ENCODE data around the gene IFTAP.
"Not testable (repeated sequence)": the region's sequence is repeated elsewhere in the genome, so short reads cannot be mapped to it uniquely, and the experiment has no call there.

IFTAP gene

DNA sequence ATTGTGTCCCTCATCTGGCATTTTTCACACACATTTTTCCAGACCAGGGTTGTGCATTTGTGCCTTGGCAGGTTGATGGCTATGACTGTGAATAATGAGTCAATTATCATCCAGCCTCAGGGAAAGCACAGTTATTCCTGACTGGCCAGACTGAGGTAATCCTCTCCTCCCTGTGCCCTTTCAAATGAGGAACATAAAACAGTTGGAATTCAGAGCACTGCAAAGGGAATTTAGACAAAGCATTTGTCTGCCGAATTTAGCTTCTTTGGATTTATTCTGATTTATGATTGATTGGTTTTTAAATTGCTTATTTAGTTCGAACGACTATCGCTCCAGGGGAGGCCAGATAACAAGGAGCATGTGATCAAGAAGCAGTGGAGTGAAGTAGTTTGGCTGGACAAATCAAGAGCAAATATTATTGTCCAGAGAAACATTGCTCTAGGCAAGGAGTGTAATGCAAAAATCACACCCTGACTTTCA is 34.5 kb downstream of the IFTAP start:
- no peak overlapping the region for H3K4me3 ChIP-seq (ENCODE audit: low read depth, low read length)
- DNase-seq (ENCODE audit: low read depth), result no peak

DNA sequence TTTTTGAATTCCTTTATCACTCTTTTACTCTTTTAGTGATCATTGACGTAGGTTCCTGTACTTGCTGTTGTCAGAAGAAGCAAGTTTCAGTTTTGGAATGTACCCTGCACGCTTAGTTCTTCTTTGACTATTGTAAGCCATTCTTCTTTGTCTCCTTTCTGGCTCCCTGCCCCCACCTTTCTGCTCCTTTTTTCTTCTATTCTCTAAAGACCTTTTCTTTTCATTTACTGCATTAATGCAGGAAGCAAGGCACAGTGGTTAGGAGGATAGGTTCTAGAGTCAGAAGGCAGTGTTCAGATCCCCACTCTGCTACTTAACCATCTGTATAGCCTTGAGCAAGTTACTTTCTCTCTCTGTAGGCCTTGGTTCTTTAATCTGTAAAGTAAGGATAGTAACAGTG is 37.5 kb downstream of the IFTAP start:
- H3K4me3 ChIP-seq (ENCODE audit: low read depth, low read length), result no peak overlapping the region
- DNase-seq (ENCODE audit: low read depth), result no peak

DNA sequence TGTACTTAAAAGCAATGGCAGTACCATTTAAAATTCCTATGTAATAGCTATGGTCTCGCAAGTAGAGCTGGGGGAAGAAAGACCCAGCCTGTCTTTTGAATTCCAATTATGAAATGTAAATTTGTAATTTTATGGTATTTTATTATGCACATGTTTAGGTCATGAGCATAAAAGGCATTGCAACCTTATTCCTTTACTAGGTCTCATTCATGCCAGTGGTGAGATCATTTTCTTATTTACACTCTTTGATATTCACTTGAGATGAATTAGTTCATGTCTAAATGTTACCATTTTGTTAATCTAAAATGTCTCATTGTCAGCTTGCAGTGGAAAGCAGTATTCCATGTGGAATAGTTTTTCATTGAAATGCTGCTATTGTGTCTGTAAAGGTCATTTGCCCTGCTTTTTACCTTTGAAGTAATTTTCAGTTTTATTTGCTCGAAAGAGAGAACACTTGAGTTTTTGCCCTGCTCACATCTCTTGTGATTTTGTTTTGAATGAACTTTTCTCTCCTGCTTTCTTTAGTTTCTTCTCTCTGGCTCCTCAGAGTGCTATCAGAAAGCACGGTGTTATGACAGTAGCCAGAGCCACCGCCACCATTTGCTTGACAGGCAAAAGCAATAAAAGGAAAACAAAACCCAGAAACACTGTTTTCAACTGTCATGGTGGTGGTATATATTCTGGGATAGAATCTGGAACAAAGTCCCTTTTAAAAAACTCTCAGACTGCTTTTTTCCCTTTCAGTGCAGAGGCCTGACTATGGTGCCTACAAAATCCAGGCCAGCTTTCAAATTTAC is 41.0 kb downstream of the IFTAP start:
- H3K4me3 ChIP-seq (ENCODE audit: low read depth, low read length), result no peak overlapping the region
- DNase-seq (ENCODE audit: low read depth), result no peak

DNA sequence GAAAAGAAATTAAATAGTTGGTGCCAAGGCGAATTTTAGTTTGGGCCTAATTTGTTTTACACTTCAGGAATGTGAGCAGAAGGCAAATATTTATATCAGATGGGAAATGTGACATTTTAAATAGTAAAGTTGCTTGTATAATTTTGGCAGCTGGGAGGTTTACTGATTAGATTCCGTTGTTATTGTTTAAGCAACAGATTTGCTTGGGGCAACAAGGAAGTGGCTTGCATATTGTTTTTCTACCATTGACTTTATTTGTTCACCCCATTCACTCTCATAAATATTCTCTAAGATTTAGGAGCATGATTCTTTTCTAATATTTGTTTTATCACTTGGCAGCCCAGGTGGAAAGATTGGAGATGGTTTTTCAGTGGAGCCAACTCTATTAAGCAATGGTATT is 44.3 kb downstream of the IFTAP start:
- H3K4me3 ChIP-seq (ENCODE audit: low read depth, low read length), result no peak overlapping the region

DNA sequence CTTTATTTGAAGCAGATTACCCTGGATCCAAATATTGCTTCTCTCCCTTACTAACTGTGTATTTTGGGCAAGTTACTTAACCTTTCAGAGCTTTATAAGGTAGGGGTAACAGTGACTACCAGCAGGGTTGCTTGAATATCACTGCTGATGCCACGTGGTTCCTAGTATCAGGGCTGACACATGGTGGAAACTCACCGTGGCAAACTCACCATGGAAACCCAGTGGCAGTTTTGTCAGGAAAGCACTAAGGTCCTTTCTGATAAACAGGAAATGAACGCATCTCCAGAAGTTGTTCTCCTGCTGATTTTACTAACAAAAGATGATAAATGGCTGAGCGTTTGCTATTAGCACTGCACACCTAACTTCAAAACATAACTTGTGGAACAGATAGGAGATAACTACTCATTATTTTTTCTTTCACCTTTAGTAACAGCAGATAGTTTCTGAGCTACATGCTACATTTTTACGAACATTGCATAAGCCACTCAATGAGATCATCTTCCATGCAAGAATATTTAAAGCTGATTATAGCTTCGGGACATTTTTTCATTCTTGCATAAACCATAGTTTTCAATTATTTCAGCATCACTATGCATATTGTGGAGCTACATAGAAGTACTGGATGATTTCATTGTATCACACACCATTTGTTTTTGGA is 63.4 kb downstream of the IFTAP start:
- H3K4me3 ChIP-seq (ENCODE audit: low read depth, low read length), result no peak overlapping the region
- no peak for DNase-seq (ENCODE audit: low read depth)

More for the DNA sequence above, 44.3 kb downstream of the IFTAP start:
- no peak for DNase-seq (ENCODE audit: low read depth)

DNA sequence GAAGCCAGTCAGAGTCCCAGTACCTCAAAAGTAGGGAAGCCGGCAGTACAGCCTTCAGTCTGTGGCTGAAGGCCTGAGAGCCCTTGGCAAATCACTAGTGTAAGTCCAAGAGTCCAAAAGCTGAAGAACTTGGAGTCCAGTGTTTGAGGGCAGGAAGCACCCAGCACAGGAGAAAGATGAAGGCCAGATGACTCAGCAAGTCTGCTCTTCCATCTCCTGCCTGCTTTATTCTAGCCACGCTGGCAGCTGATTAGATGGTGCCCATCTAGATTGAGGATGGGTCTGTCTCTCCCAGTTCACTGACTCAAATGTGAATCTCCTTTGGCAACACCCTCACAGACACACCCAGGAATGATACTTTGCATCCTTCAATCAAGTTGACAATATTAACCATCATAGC is 67.1 kb downstream of the IFTAP start:
- DNase-seq (ENCODE audit: low read depth); H3K4me3 ChIP-seq (ENCODE audit: low read depth, low read length): not testable (repeated sequence)

DNA sequence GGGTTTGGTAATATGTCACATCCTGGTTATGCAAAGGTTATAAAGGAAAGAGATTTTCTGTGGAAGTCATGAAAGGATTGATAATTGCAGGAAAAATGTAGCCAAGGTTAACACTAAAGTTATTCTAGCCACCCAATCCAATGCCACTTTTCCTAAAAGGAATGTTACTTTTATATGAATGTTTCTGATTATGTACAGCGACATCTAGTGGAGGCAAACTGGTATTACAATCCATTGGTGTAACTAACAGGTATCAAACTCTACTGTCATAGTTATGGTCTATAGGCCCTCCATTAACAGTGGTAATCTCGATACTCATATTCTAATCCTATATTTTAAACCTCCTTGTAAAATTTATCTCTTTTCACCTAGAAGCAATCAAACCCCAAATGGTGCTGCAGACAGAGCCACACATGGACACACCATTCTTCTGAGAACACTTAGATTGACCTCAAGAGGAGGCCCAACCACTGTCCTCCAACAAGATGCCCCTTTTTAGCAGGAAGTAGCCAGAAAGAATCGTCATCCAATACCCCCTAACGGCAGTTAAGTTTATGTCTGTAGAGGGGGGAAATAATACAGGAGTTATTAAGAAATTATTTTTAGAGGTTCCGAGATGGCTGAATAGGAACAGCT is 78.6 kb downstream of the IFTAP start:
- H3K4me3 ChIP-seq (ENCODE audit: low read depth, low read length), result no peak overlapping the region
- peak; percentile 3 for DNase-seq (ENCODE audit: low read depth)

DNA sequence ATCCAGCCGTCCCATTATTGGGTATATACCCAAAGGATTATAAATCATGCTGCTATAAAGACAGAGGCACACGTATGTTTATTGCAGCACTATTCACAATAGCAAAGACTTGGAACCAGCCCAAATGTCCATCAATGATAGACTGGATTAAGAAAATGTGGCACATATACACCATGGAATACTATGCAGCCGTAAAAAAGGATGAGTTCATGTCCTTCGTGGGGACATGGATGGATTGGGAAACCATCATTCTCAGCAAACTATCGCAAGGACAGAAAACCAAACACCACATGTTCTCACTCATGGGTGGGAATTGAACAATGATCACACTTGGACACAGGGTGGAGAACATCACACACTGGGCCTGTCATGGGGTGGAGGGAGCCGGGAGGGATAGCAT is 85.2 kb downstream of the IFTAP start:
- H3K4me3 ChIP-seq (ENCODE audit: low read depth, low read length); DNase-seq (ENCODE audit: low read depth): not testable (repeated sequence)

DNA sequence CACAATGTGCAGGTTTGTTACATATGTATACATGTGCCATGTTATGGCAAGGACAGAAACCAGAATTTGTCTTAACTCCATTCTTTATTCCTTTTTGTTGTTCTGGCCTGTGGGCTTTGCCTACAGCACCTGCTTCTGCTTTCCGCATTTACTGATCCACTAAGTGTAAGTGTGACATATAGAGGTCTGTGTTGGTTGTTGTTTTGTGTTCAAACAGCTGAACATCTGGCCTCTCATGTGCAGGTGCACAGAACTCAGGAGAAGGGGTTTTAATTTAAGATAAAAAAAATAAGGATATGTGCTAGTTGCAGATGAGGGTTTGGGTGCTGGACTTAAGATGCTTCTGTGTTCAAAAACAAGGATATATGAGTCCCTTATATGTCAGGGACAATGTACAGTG is 89.5 kb downstream of the IFTAP start:
- no peak overlapping the region for H3K4me3 ChIP-seq (ENCODE audit: low read depth, low read length)
- no peak for DNase-seq (ENCODE audit: low read depth)

DNA sequence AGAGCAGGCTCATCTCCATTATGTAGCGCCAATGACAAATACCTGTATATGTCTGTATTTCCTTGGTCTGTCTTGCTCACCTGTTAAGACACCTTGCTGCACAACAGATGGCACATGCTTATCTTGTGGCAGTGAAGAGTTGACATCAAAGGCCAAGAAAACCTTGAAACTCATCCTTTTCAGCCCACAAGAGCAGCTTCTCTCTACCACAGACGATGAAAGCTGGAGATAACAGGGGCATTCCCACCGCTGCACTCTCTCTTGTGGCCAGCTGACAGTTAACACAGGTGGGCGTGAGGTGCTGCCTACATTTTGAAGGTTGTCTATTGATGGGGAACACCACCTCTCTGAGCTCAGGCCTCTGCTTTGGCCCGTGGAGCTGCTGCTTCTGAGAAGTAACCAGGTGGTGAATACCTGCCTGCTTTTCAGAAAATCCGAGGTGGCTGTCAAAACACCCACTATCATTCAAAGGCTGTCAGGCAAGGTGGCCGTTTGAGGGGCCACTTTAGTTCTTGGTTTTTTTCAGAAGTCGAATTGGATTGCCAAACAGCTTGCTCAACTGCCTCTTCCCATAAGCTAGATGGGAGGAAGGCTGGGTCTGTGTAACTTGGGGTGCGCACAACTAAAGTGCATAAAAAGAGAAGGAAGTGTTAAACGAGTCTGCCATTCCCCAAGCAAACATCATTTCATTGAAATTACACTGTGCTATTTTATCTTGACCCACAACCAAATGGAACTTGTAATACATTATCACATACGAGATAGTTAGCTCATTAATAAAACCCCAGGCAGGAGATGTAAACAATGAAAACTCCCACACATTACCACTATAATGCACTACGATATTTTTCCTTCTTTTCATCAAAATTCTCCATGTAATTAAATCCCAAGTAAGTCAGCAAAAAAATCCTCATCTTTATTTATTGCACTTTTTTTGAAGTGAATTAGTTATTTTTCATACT is 90.8 kb downstream of the IFTAP start:
- no peak overlapping the region for H3K4me3 ChIP-seq (ENCODE audit: low read depth, low read length)
- DNase-seq (ENCODE audit: low read depth), result no peak

DNA sequence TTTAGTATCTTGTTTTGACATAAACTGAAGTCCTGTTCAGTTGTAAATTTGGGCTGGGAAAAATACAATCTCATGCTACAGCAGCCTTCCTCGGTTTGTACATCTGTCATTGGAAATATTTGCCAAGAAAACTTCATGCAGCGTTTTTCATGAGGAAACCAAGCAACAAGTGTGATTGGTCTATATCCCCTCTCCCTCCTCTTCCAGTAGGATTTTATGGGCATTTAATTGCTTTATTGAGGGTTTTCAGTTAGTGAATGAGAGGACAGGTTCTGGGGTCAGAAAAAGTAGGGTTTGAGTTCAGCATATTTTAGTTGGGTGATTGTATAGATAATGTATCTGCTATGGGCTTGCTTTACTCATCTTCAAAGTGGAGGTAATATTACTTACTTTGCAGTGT is 93.8 kb downstream of the IFTAP start:
- no peak for DNase-seq (ENCODE audit: low read depth)
- no peak overlapping the region for H3K4me3 ChIP-seq (ENCODE audit: low read depth, low read length)

DNA sequence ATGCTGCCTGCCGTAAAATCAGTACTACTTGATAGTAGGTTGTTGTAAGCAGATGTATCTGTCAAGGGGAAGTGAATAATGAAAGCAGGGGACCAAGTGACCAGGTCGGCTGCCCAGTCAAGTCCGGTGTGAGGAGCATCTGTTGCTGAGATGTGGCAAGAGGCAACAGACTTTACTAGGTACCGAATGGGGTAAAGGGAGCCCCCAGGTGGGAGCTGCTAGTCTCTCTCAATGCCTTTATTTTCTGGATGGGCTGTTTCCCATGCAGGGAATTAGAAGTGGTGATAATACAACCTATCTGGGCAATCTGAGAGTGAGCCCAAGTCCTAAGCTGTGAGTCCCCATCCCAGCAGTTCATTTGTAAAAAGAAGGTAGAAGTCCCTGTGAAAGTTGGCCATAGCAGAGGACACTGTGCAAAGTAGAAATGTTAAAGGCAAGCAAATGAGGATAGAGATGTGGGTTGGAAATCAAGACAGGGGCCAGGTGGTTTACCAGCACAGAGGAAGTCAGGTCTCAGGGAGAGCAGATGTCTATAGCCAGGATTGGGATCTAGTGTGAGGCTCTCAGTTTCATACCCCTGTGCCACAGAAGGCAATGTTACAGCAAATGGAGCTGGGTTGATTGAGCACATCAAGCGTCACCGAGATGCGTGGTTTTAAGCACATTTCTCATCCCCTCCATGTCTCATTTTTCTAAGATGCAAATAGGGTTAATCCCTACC is 94.4 kb downstream of the IFTAP start:
- no peak overlapping the region for H3K4me3 ChIP-seq (ENCODE audit: low read depth, low read length)
- DNase-seq (ENCODE audit: low read depth), result no peak

DNA sequence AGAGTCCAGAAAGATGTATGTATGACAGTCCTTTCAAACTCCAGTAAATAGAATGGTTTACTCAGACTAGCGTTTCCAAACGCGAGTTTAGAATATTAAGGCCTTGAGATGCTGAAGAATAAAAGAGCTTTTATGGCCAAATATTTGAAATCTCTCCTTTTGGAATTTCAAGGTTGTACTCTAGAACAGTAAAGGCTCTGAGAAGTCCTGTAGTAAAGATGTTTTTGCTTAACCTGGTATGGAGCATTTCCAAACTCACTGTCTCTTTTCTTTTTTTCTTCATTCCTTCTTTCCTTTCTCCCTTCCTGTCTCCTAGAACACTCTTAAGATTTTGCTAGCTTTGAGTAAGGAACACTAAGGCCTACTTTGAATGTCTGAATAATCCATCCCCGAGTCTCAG is 95.1 kb downstream of the IFTAP start:
- no peak overlapping the region for H3K4me3 ChIP-seq (ENCODE audit: low read depth, low read length)
- DNase-seq (ENCODE audit: low read depth), result no peak

DNA sequence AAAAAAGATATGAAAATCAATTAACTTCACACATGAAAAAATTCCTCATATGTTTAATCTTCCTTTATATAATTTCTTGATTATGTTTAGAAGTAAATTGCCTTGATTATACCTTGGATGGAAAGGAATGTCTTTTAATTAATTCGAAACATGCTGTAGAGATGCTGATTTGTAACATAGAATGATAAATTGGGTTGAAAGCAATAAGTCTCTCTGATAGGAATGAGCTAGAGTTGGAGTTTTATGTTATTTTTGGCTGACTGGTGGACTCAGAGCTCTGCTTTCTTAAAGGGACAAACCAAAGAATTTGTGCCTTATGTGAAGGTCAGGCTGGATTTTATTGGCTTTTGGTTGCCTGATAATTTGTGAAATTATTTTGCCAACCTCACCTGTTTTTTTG is 98.4 kb downstream of the IFTAP start:
- no peak overlapping the region for H3K4me3 ChIP-seq (ENCODE audit: low read depth, low read length)
- DNase-seq (ENCODE audit: low read depth), result no peak

DNA sequence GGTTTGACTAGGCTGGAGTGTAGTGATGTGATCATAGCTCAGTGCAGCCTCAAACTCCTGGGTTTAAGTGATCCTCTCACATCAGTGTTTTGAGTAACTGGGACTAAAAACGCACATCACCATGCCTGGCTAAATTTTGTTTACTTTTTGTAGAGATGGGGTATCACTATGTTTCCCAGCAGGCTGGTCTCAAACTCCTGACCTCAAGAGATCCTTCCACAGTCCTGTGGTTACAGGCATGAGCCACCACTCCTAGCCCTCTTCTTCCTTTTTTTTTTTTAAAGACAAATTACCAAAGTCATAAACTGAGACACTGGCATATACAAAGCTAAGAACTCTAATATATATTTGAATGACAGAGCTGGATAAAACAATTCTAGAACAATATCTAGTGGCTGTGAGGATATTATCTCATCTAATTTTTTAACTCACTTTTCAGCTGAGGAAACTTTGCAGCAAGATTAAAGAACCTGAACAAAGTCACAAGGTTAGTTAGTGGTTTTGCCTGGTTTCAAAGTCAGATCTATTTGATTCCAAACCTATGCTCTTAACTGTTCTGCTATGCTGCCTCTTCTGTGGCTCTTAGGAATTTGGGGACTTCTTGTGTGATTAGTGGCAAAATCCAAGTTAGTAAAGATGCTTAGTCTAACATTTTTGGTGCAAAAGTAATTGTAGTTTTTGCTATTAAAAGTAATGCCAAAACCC is 99.0 kb downstream of the IFTAP start:
- no peak overlapping the region for H3K4me3 ChIP-seq (ENCODE audit: low read depth, low read length)
- no peak for DNase-seq (ENCODE audit: low read depth)

DNA sequence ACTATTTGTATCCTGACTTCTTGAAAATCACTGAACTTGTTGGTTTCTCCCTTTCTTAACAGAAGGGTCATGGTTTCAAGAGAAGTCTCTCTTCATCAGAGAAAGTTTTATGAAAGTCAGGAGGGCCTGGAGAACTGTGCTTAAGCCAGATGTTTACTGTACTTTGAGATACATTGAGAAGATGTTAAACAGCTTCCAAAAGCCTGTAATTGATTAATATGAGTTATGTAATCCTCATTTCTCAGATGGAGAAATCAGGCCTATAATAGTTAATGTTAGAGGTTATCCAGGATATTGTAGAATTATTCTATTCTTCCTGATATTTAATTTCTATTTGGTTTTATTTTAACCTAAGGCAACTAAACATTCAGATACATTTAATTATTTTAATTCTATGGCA is 100.8 kb downstream of the IFTAP start:
- DNase-seq (ENCODE audit: low read depth), result no peak
- H3K4me3 ChIP-seq (ENCODE audit: low read depth, low read length), result no peak overlapping the region

DNA sequence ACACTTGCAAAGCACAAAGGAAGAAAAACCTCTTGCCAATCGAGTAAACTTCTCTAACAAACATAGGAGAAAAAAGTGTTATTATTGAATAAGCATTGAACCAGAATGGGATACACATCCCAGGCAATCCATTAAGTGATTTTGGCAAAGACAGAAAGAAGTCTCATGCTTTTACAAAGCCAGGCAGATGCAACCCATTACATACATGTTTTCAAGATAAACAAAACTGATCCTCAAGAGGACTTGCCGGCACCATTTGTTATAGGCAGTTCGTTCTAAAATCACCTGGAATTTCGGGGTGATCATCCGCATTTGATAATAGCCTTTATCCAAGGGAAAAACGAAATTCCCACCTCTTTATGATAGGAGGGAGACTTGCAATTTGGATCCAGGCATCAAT is 101.3 kb downstream of the IFTAP start:
- no peak for DNase-seq (ENCODE audit: low read depth)
- H3K4me3 ChIP-seq (ENCODE audit: low read depth, low read length), result no peak overlapping the region

DNA sequence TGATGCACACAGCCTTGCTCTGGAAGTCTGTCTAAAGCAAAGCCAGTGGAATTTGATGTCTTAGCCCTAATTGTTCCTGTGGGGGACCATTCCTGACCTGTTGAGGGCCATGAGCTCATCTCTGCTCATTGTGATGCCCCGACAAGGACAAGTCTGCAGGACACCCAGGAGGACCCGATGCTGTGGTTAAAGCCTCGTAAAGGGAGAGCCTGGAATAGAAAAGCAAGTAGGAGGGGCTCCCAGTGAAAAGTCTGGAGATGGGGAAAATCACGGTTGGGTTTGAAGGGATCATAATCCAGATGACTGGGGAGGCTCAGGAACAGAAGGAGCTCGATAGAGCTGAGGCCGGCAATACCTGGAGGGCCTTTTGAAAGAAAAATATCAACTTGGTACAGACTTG is 102.2 kb downstream of the IFTAP start:
- no peak for DNase-seq (ENCODE audit: low read depth)
- no peak overlapping the region for H3K4me3 ChIP-seq (ENCODE audit: low read depth, low read length)

All from skeletal muscle cell (primary cell).